ENCODE measurements around the gene INSL6. TPM values are rescaled to one million over a fixed set of nuclear protein-coding genes. Genes with fewer than 3 reads are reported as not detected.

INSL6 gene
- total and polyA plus RNA-seq, 11 donors, result not detected

GRCh38 chr9:5146241-5146640 is 39.2 kb downstream of the INSL6 start:
- intact Hi-C loops (cut with DNase I), result no loop called here

GRCh38 chr9:5144217-5144616 is 41.2 kb downstream of the INSL6 start:
- DNase-seq (no peak), ATAC-seq (no peak)
- Histone ChIP-seq H3K9me3 (peaks cover 0 to 57% (median 3%) of the 10 kb centered on the region in 12 donors), H3K4me1 (no peaks in the 10 kb centered on the region), H3K36me3 (peaks cover 0 to 51% (median 11%) of the 10 kb centered on the region in 9 donors), H3K4me3 (no peak overlapping the region), H3K27me3 (no peaks in the 10 kb centered on the region), H3K27ac (no peak overlapping the region)
- WGBS, 4 donors, result 82 to 95% (median 92%) methylated on average over 7 of the region's 7 CpGs
- intact Hi-C loops (cut with DNase I), result no loop called here
- no peak for TF ChIP-seq POLR2A (IDR thresholded peaks at IDR 0.05)
- TF ChIP-seq CTCF (IDR thresholded peaks at IDR 0.05), result no peak

More at GRCh38 chr9:5146241-5146640, 39.2 kb downstream of the INSL6 start:
- TF ChIP-seq POLR2A (IDR thresholded peaks at IDR 0.05), result no peak
- TF ChIP-seq CTCF (IDR thresholded peaks at IDR 0.05), result no peak
- H3K4me1 ChIP-seq, result no peaks in the 10 kb centered on the region
- no peak overlapping the region for H3K27ac ChIP-seq
- ATAC-seq (no peak), DNase-seq (no peak)
- H3K36me3 ChIP-seq, result peaks cover 0 to 51% (median 11%) of the 10 kb centered on the region in 9 donors
- H3K27me3 ChIP-seq, result no peaks in the 10 kb centered on the region
- 92 to 100% (median 98%) methylated on average over 1 of the region's 1 CpG for WGBS, 4 donors
- H3K9me3 ChIP-seq, result peaks cover 0 to 64% (median 9%) of the 10 kb centered on the region in 12 donors
- H3K4me3 ChIP-seq, result no peak overlapping the region

- H3K9me3 ChIP-seq, result peaks cover 0 to 81% (median 19%) of the 10 kb centered on the region in 12 donors
- no peaks in the 10 kb centered on the region for H3K4me1 ChIP-seq
- DNase-seq (no peak), ATAC-seq (no peak)
- no peak overlapping the region for H3K27ac ChIP-seq
- H3K27me3 ChIP-seq, result no peaks in the 10 kb centered on the region
- intact Hi-C loops (cut with DNase I), result no loop called here
- no peak for TF ChIP-seq POLR2A (IDR thresholded peaks at IDR 0.05)
- TF ChIP-seq CTCF (IDR thresholded peaks at IDR 0.05), result no peak
- 90 to 95% (median 95%) methylated on average over 1 of the region's 1 CpG for WGBS, 4 donors
- peaks cover 0 to 19% (median 9%) of the 10 kb centered on the region in 9 donors for H3K36me3 ChIP-seq
- H3K4me3 ChIP-seq, result no peak overlapping the region
Measured at GRCh38 chr9:5140151-5140550, 45.3 kb downstream of the INSL6 start.

GRCh38 chr9:5122516-5122915 is 62.9 kb downstream of the INSL6 start:
- Histone ChIP-seq H3K9me3 (peaks cover 0 to 6% (median 0%) of the 10 kb centered on the region in 12 donors), H3K4me1 (no peaks in the 10 kb centered on the region), H3K27ac (no peak overlapping the region), H3K36me3 (peaks cover 0 to 80% (median 40%) of the 10 kb centered on the region in 9 donors), H3K27me3 (no peaks in the 10 kb centered on the region), H3K4me3 (no peak overlapping the region)
- intact Hi-C loops (cut with DNase I), result no loop called here
- TF ChIP-seq CTCF (IDR thresholded peaks at IDR 0.05), result no peak
- no peak for TF ChIP-seq POLR2A (IDR thresholded peaks at IDR 0.05)
- ATAC-seq (no peak), DNase-seq (no peak)
- 89 to 95% (median 92%) methylated on average over 3 of the region's 3 CpGs for WGBS, 4 donors
